ENCODE measurements around the gene GRK2.

- TF ChIP-seq CTCF (IDR thresholded peaks at IDR 0.05) (no peak), EZH2 (IDR thresholded peaks at IDR 0.05; ENCODE audit: borderline replicate concordance, insufficient read depth, low read depth, low read length, poor library complexity, severe bottlenecking) (no peak)
Measured at GRCh38 chr11:67310246-67311050, 44.2 kb downstream of the GRK2 start.

Measured in B cell (primary cell).